Activated CD8-positive, alpha-beta memory T cell treated with anti-CD3 and anti-CD28 coated beads, Interleukin-2, amount 50 U/mL, for 48 hours (primary cell): ENCODE results near the gene EDAR.

Experiments
- DNase-seq: peaks from one replicate; pipeline ENCODE4 v3.0.0-alpha.2; 2020

EDAR gene

DNA sequence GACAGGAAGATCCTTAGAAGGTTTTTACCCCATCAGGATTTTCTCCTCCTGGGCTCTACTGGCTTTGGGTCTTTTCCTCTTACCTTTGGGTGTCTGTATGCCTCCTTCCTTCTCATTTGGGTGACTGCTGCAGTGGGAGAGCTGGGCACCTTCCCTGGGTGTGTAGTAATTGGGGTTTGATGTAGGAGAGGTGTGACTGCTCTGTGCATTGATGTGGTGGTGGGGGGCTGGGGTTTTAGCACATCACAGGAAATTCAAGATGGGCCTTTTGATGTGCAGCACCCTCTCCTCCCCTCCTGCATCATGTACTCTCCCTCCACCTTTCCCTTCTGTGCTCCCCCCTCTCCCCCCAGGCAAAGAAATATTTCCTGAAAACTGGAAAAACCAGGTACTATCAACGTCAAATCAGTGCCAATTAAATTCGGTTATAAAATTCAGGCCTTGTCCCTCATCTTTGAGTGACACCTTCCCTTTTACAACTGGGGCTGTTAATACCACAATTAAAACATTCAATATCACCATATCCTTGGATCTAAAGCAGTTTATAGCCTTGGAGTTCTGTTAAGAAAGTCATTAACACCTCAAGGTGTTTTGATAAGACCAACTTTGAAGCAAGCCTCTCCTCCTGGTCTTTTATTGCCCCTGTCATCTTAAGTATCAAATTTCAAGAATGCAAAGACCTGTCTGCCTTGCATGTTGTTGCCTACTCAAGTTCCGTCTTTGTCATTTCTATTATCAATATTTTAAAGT is 23.3 kb downstream of the EDAR start:
- no peak for DNase-seq

DNA sequence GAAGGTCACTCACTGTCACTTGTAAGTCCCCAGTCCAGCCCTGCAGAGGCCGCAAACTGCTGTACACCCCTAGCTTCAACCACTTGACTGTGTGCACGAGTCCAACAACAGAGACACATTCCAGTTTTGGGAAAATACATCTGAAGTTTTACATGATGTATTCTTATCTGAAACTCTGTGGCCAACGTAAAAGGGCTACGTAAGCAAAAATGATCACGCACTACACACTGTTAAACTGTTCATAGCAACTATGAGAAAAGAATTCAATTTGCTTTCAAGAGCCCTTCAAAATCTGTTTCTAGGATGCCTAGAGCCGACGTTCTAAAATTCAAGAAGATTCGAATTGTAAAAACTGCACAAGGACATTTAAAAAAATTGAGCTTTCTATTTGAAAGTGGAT is 26.0 kb downstream of the EDAR start:
- DNase-seq = no peak

GRCh38 chr2:108961796-108962195 is 27.2 kb downstream of the EDAR start:
- no peak for DNase-seq

- DNase-seq = no peak
Observed at GRCh38 chr2:108960006-108960405, 29.0 kb downstream of the EDAR start.

- no peak for DNase-seq
Observed at GRCh38 chr2:108959401-108959800, 29.6 kb downstream of the EDAR start.

GRCh38 chr2:108958632-108959341 is 30.2 kb downstream of the EDAR start:
- DNase-seq = no peak

DNA sequence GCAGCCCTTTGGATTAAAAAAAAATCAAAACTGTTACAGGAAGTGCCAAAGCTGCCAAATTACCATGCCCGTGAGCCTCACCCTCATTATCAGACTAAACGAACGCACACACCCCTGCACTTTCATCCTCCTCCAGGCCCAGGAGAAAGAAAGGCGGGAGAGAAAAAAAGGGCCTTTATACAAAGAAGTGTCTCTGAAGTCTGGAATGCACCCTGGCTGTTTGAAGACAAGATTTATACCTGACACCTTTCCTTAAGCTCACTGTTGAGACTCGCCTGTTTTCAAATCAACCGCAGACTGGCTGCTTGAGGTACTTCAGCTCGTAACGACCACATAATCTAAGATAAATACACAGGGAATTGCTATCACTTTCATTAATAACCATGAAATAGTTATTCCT is 31.0 kb downstream of the EDAR start:
- no peak for DNase-seq

DNA sequence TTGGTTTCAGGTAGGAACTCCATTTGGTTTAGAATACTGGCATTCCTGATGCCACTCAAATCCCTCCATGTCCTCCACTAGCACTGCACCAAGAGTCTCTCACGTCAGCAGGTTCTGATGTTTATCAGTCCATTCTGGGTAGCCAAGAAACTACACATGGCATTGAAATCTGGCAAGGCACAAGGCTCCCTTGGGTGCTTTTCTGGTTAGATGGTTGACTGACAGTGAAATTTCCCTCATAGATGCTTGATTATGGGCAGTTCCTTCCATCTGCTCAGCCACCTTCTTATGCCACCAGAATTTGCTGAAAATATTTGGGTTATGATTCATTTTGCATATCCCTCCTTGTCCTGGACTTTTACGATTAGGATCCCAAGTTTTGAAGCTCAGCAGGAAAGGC is 32.6 kb downstream of the EDAR start:
- DNase-seq = no peak

GRCh38 chr2:108950369-108951135 is 38.5 kb downstream of the EDAR start:
- DNase-seq = no peak

DNA sequence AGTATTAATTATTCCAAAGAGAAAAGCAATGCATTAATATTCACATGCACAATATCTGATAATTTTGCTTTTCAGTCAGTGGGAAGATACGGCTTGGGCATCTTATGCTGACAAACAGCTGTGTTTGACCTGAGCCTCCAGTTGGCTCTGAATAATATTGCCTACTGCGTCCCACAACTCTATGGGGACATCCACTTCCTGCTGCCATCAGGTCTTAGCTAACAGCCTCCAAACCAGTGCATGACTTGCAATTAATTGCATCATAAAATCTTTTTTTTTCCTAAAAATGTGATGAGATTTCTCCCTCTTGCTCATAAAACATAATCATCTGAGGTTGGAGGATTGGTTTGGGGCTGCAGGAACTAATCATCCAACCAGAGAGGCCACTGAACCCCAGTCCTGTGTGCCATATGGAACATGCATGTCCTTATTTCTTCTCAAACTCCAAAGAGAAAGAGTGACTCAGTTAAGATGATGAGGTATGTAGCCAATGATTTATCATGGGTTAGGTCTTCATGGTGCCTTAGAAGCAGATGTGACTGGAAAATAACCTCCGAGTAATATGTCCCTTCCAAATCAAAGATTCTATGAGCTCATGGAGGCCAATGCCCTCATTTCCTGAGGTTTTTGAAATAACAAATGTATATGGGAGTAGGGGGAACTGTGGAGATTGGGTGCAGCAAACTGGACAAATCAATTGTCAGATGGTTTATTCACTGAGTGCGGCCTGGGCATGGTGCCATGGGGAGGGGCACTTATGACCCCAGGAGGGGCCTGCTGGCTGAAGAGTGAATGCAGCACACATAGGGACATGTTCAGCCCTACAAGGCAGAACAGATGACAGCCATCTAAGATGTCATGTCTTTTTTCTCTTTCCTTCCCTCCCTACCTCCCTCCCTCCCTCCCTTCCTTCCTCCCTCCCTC is 39.4 kb downstream of the EDAR start:
- no peak for DNase-seq

GRCh38 chr2:108947271-108947907 is 41.6 kb downstream of the EDAR start:
- DNase-seq = no peak

DNA sequence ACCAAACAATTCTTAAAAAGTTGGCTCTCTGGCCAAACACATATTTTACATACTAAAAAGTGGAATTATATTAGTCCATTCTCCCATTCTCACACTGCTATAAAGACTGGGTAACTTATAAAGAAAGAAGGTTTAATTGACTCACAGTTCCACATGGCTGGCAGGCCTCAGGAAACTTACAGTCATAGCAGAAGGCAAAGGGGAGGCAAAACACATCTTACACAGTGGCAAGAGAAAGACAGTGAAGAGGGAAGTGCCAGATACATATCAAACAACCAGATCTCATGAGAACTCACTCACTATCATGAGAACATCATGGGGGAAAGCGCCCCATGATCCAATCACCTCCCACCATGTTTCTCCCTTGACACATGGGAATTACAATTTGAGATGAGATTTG is 42.6 kb downstream of the EDAR start:
- DNase-seq = no peak

GRCh38 chr2:108945969-108946368 is 43.1 kb downstream of the EDAR start:
- DNase-seq = no peak

- DNase-seq = no peak
Observed at GRCh38 chr2:108944601-108945331, 44.3 kb downstream of the EDAR start.

GRCh38 chr2:108943751-108944150 is 45.3 kb downstream of the EDAR start:
- no peak for DNase-seq

GRCh38 chr2:108942888-108943287 is 46.1 kb downstream of the EDAR start:
- DNase-seq = no peak

- no peak for DNase-seq
Observed at GRCh38 chr2:108942231-108942825, 46.7 kb downstream of the EDAR start.

DNA sequence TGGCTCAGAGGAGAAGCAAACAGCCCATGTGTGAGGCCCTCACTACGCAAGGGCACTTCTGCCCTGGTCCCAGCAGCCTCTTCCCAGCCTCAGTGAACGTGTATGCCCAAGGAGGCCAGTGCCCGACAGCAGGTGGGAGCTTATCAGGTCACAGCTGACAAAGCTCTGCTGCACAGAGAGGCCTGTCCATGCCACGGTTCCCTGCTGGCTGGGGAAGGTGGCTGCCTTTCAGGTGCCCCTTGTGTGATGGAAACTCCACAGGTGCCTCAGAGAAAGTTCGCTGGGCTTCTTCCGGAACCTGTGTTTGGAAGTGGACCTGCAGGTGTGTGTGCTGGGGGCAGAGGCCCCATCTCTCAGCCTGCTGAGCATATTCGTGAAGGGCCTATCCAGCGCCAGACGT is 47.3 kb downstream of the EDAR start:
- no peak for DNase-seq

DNA sequence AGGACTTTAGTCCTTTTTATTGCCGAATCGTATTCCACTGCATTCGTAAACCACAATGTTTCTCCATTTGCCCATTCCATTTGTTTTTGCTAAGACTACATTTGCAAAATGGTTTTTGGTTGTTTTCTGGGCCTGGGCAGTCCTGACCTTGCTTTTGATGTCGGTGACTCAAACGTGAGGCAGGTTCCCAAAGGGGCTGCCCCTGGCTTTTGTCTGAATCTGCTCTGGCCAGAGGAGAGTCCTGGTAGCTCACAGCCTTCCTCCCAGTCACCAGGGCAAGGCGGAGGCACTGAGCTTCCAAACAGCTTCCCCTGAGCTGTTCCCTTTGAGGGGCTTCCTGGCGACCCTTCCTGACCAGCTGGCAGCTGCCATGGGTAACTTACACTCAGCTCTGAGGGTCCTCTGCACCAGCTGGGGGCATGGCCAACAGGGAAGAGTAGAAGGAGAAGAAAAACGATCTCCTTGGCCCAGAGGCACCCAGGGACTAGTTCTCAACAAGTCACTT is 47.8 kb downstream of the EDAR start:
- no peak for DNase-seq

GRCh38 chr2:108940156-108940555 is 48.9 kb downstream of the EDAR start:
- no peak for DNase-seq
